Right ventricle myocardium superior (tissue), 1 donor: ENCODE results near the gene PTCRA. TPM values are rescaled to one million over a fixed set of nuclear protein-coding genes. Genes with fewer than 3 reads are reported as not detected.

Experiments used
- ATAC-seq: fragments of 200-7000 bp; cut with Tn5 transposase; one replicate; pipeline ENCODE4 v1.9.1; 2020; ENCODE audit warnings: mild to moderate bottlenecking; ENCODE audit not compliant: poor library complexity
- DNase-seq: peaks from one replicate; pipeline ENCODE4 v3.0.0-alpha.2; 2020
- intact Hi-C: fragments of 100-400 bp; cut with DNase I; formaldehyde crosslinking; loops from one replicate; pipeline ENCODE4 v1.11.2; 2022
- total RNA-seq: library from RNA; stranded (reverse); fragmentation: NEBNext Ultra II Directional; extraction: Animal tissue kit (Norgen Biotek cat#: 25700); gene quantifications from one replicate; pipeline ENCODE4 v1.2.1, GENCODE V29; 2021
- donor health status: DM: no; HTN: yes; CAD: no; lungs with severe emphysema.

Gene PTCRA
- total RNA-seq, 1 donor from 2014 or later: not detected

DNA sequence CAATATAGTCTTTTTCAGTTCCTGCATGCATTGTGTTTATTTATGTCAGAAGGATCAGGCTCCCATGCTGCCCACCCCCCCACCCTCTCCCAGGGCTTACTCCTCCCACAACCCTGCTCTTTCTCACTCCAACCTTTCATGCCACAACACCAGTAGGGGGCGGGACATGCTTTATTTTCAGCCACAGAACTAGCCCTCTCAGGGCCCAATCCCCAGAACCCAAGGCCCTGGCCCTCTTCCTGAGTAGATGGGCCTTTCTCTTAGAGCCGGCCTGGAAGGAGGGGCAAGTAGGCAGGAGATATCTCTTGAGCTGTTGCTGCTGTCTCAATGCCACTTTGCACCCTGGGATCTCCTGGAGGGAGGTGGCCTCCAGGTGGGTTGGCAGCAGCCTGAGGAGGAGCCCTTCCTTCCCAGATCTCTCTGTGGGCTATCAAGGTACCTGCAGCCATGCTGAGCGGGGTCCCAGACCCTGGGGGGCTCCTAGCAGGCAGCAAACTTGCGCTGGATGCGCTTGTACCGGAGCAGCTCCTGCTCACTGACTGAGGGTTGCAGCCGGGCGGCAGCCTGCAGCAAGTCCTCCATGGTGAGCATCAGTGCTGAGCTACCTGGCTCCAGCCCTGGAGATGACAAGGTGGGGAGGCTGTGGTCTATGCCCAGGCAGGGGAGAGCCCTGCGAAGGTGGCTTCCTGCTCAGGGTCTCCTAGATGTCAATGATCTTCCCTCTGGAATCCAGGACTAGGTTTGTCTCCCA lies 48.2 kb downstream of the PTCRA start:
- intact Hi-C loops: no loop called here
- ATAC-seq: no peak
- no peak for DNase-seq

GRCh38 chr6:42966571-42966970 lies 50.7 kb downstream of the PTCRA start:
- ATAC-seq: no peak

GRCh38 chr6:42967228-42967627 lies 51.4 kb downstream of the PTCRA start:
- no peak for DNase-seq
- intact Hi-C loops: no loop called here
- no peak for ATAC-seq

More at GRCh38 chr6:42966571-42966970, 50.7 kb downstream of the PTCRA start:
- no peak for DNase-seq
- intact Hi-C loops: no loop called here

- no peak for ATAC-seq
- intact Hi-C loops: no loop called here
- no peak for DNase-seq
Observed at GRCh38 chr6:42968126-42968701, 52.4 kb downstream of the PTCRA start.

DNA sequence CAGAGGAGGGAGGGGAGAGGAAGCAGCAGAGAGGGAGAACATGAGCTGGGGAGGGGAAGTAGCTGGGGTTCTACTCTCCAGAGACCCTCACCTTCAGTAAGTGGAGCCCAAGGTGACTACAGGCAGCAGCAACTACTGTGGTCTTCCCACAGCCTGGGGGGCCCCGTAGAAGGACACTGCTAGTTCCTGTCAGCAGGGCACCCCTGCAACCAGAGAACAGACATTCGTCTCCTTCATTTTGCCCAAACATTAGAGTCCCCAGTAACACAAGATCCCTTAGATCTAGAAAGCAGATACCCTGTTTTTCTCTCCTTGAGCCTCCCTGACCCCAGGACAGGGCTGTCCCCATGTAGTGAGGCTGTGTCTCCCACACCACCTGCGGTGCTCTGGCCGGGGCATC lies 52.9 kb downstream of the PTCRA start:
- intact Hi-C loops: no loop called here
- ATAC-seq (no peak), DNase-seq (no peak)

DNA sequence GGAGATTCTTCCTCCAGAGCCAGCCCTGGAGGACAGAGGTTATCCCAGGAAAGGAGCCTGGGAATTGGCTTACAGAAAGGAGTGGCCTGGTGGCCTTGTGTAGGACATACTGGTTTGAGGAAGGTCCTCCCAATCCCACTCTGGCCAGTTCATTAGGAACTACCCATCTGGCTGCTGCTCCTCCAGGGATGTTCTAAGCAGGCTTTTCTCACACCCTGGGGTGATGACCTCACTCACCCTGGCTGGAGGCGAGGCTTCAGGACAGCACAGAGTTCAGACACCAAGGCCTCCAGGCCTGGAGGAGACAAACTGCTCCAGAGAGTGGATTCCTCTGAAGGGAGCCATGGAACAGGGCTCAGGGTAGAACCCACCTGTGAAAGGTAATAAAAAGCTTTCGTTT lies 53.6 kb downstream of the PTCRA start:
- intact Hi-C loops: no loop called here
- no peak for ATAC-seq
- DNase-seq: no peak

GRCh38 chr6:42969934-42970333 lies 54.1 kb downstream of the PTCRA start:
- no peak for DNase-seq
- no peak for ATAC-seq
- intact Hi-C loops: loop anchor here (10.0 kb wide), 1 partner anchor 65 kb away; no protein-coding TSS in a partner anchor

DNA sequence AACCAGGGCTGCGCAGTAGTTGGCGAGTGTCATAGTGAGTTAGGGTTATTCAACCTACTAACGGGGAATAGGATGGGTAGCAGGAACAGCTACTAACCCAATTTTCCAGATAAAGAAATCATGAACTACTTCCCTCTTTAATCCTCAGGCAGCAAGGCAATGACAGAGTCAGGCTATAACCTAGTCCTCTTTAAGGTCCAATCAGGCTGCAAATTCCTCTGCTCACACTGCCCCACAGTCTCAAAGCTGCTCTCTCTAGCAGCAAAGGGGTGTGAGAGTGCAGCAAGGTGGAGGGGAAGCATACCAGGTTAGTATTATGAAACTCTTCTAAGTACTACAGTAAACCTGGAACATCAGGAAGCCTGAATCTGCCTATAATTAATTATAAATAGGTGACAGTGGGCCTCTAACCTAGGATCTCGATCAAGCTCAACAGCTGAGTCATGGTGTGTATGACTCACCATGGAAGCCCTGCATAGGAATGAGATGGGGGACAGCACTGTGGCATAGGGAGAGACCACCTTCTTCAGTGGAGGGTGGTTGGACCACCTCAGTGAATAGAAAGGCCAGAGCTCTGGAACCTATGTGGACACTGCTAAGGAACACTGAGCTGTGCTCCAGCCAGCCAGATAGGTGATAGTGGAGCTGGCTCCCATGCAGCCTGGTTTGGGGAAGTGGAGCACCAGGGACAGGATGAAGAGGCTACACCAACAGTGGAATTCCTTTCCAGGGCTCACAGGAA lies 55.2 kb downstream of the PTCRA start:
- ATAC-seq (no peak), DNase-seq (no peak)
- intact Hi-C loops: loop anchor here (10.0 kb wide), 1 partner anchor 66 kb away; no protein-coding TSS in a partner anchor

GRCh38 chr6:42971746-42972327 lies 56.0 kb downstream of the PTCRA start:
- intact Hi-C loops: loop anchor here (10.0 kb wide), 1 partner anchor 67 kb away; no protein-coding TSS in a partner anchor
- no peak for ATAC-seq
- DNase-seq: no peak

DNA sequence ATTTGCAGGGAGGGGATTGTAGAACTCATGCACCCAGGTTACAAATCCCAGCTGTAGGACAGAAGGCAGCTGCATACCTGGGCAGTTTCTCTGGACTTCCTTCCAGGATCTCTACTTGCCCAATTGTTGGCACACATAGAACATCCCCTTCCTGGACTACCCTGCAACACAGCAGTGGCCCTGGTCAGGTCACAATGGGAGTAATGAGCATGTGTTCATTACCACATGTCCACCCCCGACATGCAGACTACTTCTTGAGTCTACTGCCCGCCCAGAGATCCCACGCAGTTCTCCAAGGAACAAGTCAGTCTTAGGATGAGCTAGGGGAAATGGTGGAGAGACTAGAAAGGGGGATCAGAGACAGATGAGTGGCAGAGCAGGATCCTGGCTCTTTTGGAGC lies 58.1 kb downstream of the PTCRA start:
- intact Hi-C loops: loop anchor here (10.0 kb wide), 1 partner anchor 69 kb away; no protein-coding TSS in a partner anchor
- DNase-seq (no peak), ATAC-seq (no peak)

- intact Hi-C loops: loop anchor here (10.0 kb wide), 1 partner anchor 70 kb away; no protein-coding TSS in a partner anchor
Observed at GRCh38 chr6:42974919-42975505, 59.2 kb downstream of the PTCRA start.

More at GRCh38 chr6:42974919-42975505, 59.2 kb downstream of the PTCRA start:
- ATAC-seq (no peak), DNase-seq (no peak)

Other genes with a start within 250 kb of the PTCRA start
- 0.30 TPM for gene PRPH2, start 193.5 kb upstream of the PTCRA start, total RNA-seq
- 10.2 TPM for gene TBCC, start 169.9 kb upstream of the PTCRA start, total RNA-seq
- gene BICRAL, start 134.0 kb upstream of the PTCRA start, total RNA-seq: 10.8 TPM
- 39.5 TPM for gene RPL7L1, start 36.4 kb upstream of the PTCRA start, total RNA-seq
- 20.6 TPM for gene CNPY3, start 13.4 kb downstream of the PTCRA start, total RNA-seq
- 2.3 TPM for gene GNMT, start 44.7 kb downstream of the PTCRA start, total RNA-seq
- 27.1 TPM for gene PEX6, start 63.1 kb downstream of the PTCRA start, total RNA-seq
- 34.6 TPM for gene PPP2R5D, start 68.5 kb downstream of the PTCRA start, total RNA-seq
- 26.7 TPM for gene MEA1, start 97.9 kb downstream of the PTCRA start, total RNA-seq
- 147 TPM for gene KLHDC3, start 98.2 kb downstream of the PTCRA start, total RNA-seq
- 22.9 TPM for gene RRP36, start 105.6 kb downstream of the PTCRA start, total RNA-seq
- 6.8 TPM for gene CUL7, start 137.8 kb downstream of the PTCRA start, total RNA-seq
- gene MRPL2, start 143.4 kb downstream of the PTCRA start, total RNA-seq: 107 TPM
- 30.6 TPM for gene KLC4, start 143.6 kb downstream of the PTCRA start, total RNA-seq
- gene PTK7, start 160.3 kb downstream of the PTCRA start, total RNA-seq: 1.4 TPM